ENCODE results near the gene RAB30. TPM values are rescaled to one million over a fixed set of nuclear protein-coding genes. Genes with fewer than 3 reads are reported as not detected.

The RAB30 gene
- total and polyA plus RNA-seq, 9 of the 15 experiments (the other 6 are each of a cell fraction or from before 2014, with no cell fraction given) = 0.29 to 1.3 (median 1.0) TPM

- no peak overlapping the region for H3K4me2 ChIP-seq (ENCODE audit: insufficient read depth, low read length)
- no peak overlapping the region for H2AFZ ChIP-seq (ENCODE audit: low read depth, low read length)
- no peak for TF ChIP-seq MYC (IDR thresholded peaks at IDR 0.05; ENCODE audit: low read depth, low read length)
- no peak for TF ChIP-seq MYC (CRISPR knock-in tag; IDR thresholded peaks at IDR 0.05; ENCODE audit: borderline replicate concordance, low read depth)
- TF ChIP-seq ZC3H8 (IDR thresholded peaks at IDR 0.05) = no peak
- TF ChIP-seq SMARCC2 (IDR thresholded peaks at IDR 0.05; ENCODE audit: low read depth) = no peak
- TF ChIP-seq SMARCB1 (IDR thresholded peaks at IDR 0.05; ENCODE audit: insufficient read length, low read depth) = no peak
- no peak for TF ChIP-seq HNRNPH1 (optimal IDR thresholded peaks at IDR 0.05; ENCODE audit: low read depth, low read length)
- TF ChIP-seq GATA2 (CRISPR knock-in tag; IDR thresholded peaks at IDR 0.05) = no peak
- TF ChIP-seq ZC3H11A (IDR thresholded peaks at IDR 0.05; ENCODE audit: low read depth, low read length) = no peak
- TF ChIP-seq AFF1 (IDR thresholded peaks at IDR 0.05; ENCODE audit: low read depth in 1 of 2, partially characterized antibody in 2 of 2) = no peak
- TF ChIP-seq ID3 (CRISPR knock-in tag; IDR thresholded peaks at IDR 0.05) = no peak
- TF ChIP-seq ID3 (tag; IDR thresholded peaks at IDR 0.05) = no peak
- TF ChIP-seq HLTF (IDR thresholded peaks at IDR 0.05) = no peak
- no peak for FAIRE-seq
- ChIA-PET CTCF (ENCODE audit: low intra/inter-chr PET ratio) (no interaction called here), POLR2A (no interaction called here)
- peaks cover 0 to 4% of the 10 kb centered on the region in 2 experiments; a peak in 2 of 5 replicates for H3K4me1 ChIP-seq (replicated peaks in 1 of 2; ENCODE audit: control insufficient read depth in 2 of 2, insufficient read depth in 2 of 2, low read length in 2 of 2)
- H3K9me1 ChIP-seq (ENCODE audit: control insufficient read depth, insufficient read depth, low read length) = no peaks in the 10 kb centered on the region
- no peaks in the 10 kb centered on the region for H3K9me3 ChIP-seq (replicated peaks; ENCODE audit: control insufficient read depth, insufficient read depth, low read depth, low read length)
- no TSS peak for BruUV-seq (replicated peaks)
- no peak overlapping the region for H3K27ac ChIP-seq (ENCODE audit: extremely low read depth, low read depth, low read length)
- H3K36me3 ChIP-seq (ENCODE audit: control insufficient read depth, insufficient read depth, low read length) = no peaks in the 10 kb centered on the region
- H4K20me1 ChIP-seq (replicated peaks; ENCODE audit: control insufficient read depth, insufficient read depth, low read length) = no peaks in the 10 kb centered on the region
- DNase-seq (ENCODE audit: extremely low read depth in 1 of 4, low spot score in 3 of 4) = no peak
- in situ Hi-C loops (cut with MboI) (no loop called here), intact Hi-C loops (cut with micrococcal nuclease) (no loop called here)
- peaks cover 0 to 3% of the 10 kb centered on the region in 2 experiments; a peak in 1 of 5 replicates for H3K27me3 ChIP-seq (ENCODE audit: control insufficient read depth in 2 of 2, insufficient read depth in 2 of 2, low read length in 2 of 2)
- no peak overlapping the region for H3K4me3 ChIP-seq
- WGBS (ENCODE audit: insufficient coverage, low coverage, missing lambda C conversion rate) = 41% methylated on average over 3 of the region's 3 CpGs
- ATAC-seq = no peak
- no peaks in the 10 kb centered on the region for H3K79me2 ChIP-seq (ENCODE audit: control insufficient read depth, insufficient read depth, low read length)
- H3K9ac ChIP-seq (ENCODE audit: insufficient read depth in 1 of 2, low read depth in 2 of 2, low read length in 2 of 2) = no peak overlapping the region
Observed at GRCh38 chr11:83054904-83055380, 16.8 kb downstream of the RAB30 start.
